Motor neuron (in vitro differentiated cells): ENCODE data around the gene KCNK10. TPM values are rescaled to one million over a fixed set of nuclear protein-coding genes. Genes with fewer than 3 reads are reported as not detected.

Experiments used
- ATAC-seq, 8 experiments: fragments of 200-7000 bp; cut with Tn5 transposase; replicated peaks in 6 of 8; 2 replicates each; pipeline ENCODE4 v1.8.0; 2021; ENCODE audit warnings: mild to moderate bottlenecking in 8 of 8, moderate library complexity in 8 of 8
- H3K27ac ChIP-seq, 2 donors: fragments of 250-450 bp; sonication (Bioruptor Pico); 2 replicates each; pipeline ENCODE4 v1.9.0; 2021; ENCODE audit warnings: antibody characterized with exemption in 2 of 2, mild to moderate bottlenecking in 2 of 2, moderate library complexity in 1 of 2
- H3K4me1 ChIP-seq, 2 donors: fragments of 250-450 bp; sonication (Bioruptor Pico); replicated peaks in 1 of 2; 2 replicates each; pipeline ENCODE4 v1.6.1; 2021; ENCODE audit warnings: antibody characterized with exemption in 2 of 2, mild to moderate bottlenecking in 2 of 2, moderate library complexity in 1 of 2
- H3K4me3 ChIP-seq, 5 donors: fragments of 250-450 bp; sonication (Bioruptor Pico); 2 replicates each; pipeline ENCODE4 v1.9.0; 2021; ENCODE audit warnings: antibody characterized with exemption in 5 of 5, mild to moderate bottlenecking in 5 of 5, moderate library complexity in 4 of 5
- WGBS, 10 experiments: fragments of 450-650 bp; shearing (Covaris generic); methylation state at CpG; one replicate each; pipeline ENCODE4 v1.0.0; 2022; 5-methylcytosine and 5-hydroxymethylcytosine counted together
- in situ Hi-C, 9 experiments: fragments of 400-800 bp; cut with MboI; loops; one replicate each; pipeline ENCODE4 v1.15.0; 2021; ENCODE audit warnings: low sequenced_read_pairs in 9 of 9, low pct_unique_long_range_greater_than_20kb in 2 of 9; ENCODE audit not compliant: unreplicated experiment in 9 of 9
- total RNA-seq, 8 experiments: library from RNA; unstranded; fragments of 300-600 nt; gene quantifications; 2 replicates each; pipeline versions ENCODE4 v1.2.3 to v1.2.4, GENCODE V29; 2022

KCNK10 gene
- total RNA-seq, 8 experiments from 2014 or later: 0.13 to 7.1 (median 5.1) TPM

DNA sequence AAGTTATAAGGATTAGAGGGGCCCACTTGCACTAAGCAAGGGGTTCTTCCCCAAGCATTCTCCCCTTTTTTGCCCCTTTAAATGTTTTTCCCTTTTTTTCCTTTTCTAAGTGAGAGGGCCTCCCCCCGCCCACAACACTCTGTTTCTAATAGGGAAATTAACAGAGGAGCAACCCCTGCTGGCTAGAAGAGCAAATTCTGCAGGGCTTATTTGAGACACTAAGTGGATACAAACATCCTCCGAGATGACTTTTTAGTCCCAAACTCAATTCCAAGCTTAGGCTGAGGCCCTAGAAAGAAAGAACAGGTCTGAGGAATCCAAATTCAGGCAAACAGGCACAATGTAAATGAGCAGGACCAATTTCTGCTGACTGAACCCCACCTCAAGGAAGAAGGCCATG lies 179.3 kb downstream of the KCNK10 start:
- ATAC-seq: no peak
- Histone ChIP-seq H3K27ac (no peak overlapping the region), H3K4me1 (no peaks in the 10 kb centered on the region), H3K4me3 (no peak overlapping the region)
- in situ Hi-C loops: no loop called here
- 0 to 100% (median 50%) methylated on average over 1 to 2 of the region's 2 CpGs; no CpG with 5 or more reads in 3 of the 10 experiments for WGBS, 10 experiments

DNA sequence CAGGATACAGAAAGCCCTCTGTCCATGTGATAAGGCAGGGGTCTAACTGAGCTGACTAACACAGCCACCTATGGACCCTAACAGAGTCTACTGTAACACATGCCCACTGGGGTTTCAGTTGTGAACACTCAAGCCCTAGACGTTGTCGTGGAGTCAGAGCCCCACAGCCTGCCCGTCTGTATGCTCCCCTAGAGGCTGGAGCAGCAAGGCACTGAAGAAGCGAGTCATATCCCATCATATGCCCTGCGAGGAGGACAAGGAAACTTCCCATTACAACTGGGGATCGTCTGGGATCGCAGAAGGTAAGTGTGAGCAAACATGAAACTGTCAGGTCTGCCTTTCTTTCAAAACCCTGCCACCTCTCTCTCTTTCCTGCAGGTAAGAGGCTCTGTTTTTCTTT lies 180.1 kb downstream of the KCNK10 start:
- H3K4me3 ChIP-seq: no peak overlapping the region
- H3K4me1 ChIP-seq: no peaks in the 10 kb centered on the region
- in situ Hi-C loops: no loop called here
- H3K27ac ChIP-seq: no peak overlapping the region
- WGBS, 10 experiments: 20 to 77% (median 57%) methylated on average over 1 to 7 of the region's 7 CpGs; no CpG with 5 or more reads in 3 of the 10 experiments
- ATAC-seq: no peak

DNA sequence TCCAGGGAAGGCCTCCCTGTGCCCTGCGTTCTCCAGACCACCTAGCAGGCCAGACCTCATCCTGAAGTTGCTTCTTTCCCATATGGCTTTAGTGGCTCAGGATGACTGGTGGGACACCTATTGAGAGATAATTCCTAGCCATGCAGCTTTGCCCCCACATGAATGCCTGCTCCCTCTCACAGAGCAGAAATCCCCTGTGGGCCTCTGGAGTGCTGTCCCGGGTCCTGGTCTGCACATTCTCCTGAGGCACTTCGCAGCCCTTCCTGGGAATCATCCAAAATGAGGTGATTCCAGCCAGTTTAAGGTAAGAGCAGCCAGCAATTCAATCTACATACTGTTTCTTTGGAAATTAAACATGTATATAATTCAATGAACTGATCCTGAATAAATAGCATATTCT lies 182.2 kb downstream of the KCNK10 start:
- H3K4me3 ChIP-seq: no peak overlapping the region
- no peak overlapping the region for H3K27ac ChIP-seq
- H3K4me1 ChIP-seq: no peaks in the 10 kb centered on the region
- 14 to 79% (median 57%) methylated on average over 1 to 3 of the region's 3 CpGs; no CpG with 5 or more reads in 3 of the 10 experiments for WGBS, 10 experiments
- no peak for ATAC-seq
- in situ Hi-C loops: no loop called here

DNA sequence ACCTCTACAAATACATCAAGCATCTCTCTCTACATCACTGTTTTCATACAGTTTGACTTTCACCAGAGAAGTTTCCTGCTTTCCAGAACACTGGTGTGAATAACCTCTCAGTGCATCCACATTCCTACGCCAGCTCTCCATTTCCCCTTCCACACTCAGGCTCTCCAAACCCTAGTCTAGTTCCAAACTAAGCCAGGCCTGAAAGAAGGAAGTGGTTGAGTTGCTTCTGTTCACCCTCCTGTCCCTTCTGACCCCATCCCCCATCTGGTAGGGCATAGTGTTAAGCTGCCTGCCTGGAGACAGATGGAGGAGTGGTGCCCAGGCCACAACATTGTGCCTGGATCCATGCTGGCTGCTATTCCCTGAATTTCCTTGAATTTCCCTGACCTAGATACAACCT lies 185.7 kb downstream of the KCNK10 start:
- Histone ChIP-seq H3K4me3 (no peak overlapping the region), H3K4me1 (no peaks in the 10 kb centered on the region), H3K27ac (no peak overlapping the region)
- WGBS, 10 experiments: 40 to 83% methylated on average over 1 of the region's 1 CpG; no CpG with 5 or more reads in 8 of the 10 experiments
- no peak for ATAC-seq
- in situ Hi-C loops: no loop called here

Other genes starting within 250 kb of the KCNK10 start
- 10 to 100 TPM in 7 of 8 experiments, 1 to 10 TPM in 1; 4.4 to 37.8 (median 24.9) TPM for gene SPATA7, start 62.4 kb upstream of the KCNK10 start, total RNA-seq
- 10 to 100 TPM in 2 of 8 experiments, 1 to 10 TPM in 6; 3.6 to 19.2 (median 5.1) TPM for gene PTPN21, start 231.7 kb upstream of the KCNK10 start, total RNA-seq
- gene ZC3H14, start 239.8 kb upstream of the KCNK10 start, total RNA-seq: 10 to 100 TPM; 32.3 to 64.7 (median 48.3) TPM